Tibial artery (tissue), 4 donors: ENCODE results near the gene POP7.

Experiments used
- DNase-seq, 2 donors: peaks; one replicate each; pipeline ENCODE4 v3.0.0-alpha.2; 2019
- H3K27ac ChIP-seq, 2 donors: fragments of 200-600 bp; sonication (generic) in 1 of 2; 1 replicate in 1 of 2; 2 replicates in 1 of 2; pipeline ENCODE4 v1.5.1; 2018 to 2019; ENCODE audit warnings: mild to moderate bottlenecking in 1 of 2
- H3K27me3 ChIP-seq, 2 donors: fragments of 200-600 bp; sonication (generic) in 1 of 2; one replicate each; pipeline versions ENCODE4 v1.5.1 to v1.6.0; 2016 to 2019
- H3K36me3 ChIP-seq, 3 donors: fragments of 200-600 bp; sonication (generic) in 2 of 3; one replicate each; pipeline ENCODE4 v1.5.1; 2016 to 2019; ENCODE audit warnings: mild to moderate bottlenecking in 2 of 3
- H3K4me1 ChIP-seq, 4 donors: fragments of 200-600 bp; sonication (generic) in 2 of 4; 1 replicate in 3 of 4; 2 replicates in 1 of 4; pipeline ENCODE4 v1.5.1; 2016 to 2019
- H3K4me3 ChIP-seq, 2 donors: fragments of 200-600 bp; sonication (generic) in 1 of 2; 1 replicate in 1 of 2; 2 replicates in 1 of 2; pipeline ENCODE4 v1.5.1; 2018 to 2019; ENCODE audit warnings: mild to moderate bottlenecking in 2 of 2
- H3K9me3 ChIP-seq, 3 donors: fragments of 200-600 bp; sonication (generic) in 1 of 3; one replicate each; pipeline ENCODE4 v1.5.1; 2016 to 2019
- CTCF ChIP-seq, 2 experiments: fragments of 200-600 bp in 1 of 2; fragments of 450-650 bp in 1 of 2; IDR thresholded peaks; one replicate each; pipeline ENCODE4 v1.5.1; 2017 to 2019; ENCODE audit warnings: antibody characterized with exemption in 2 of 2, mild to moderate bottlenecking in 1 of 2, moderate library complexity in 1 of 2
- intact Hi-C: fragments of 100-400 bp; cut with DNase I; formaldehyde crosslinking; loops from one replicate; pipeline ENCODE4 v1.15.0; 2023; ENCODE audit warnings: low total_unique reads

The POP7 gene

GRCh38 chr7:100687261-100687660, 18.7 kb upstream of the POP7 start:
- H3K27ac ChIP-seq: no peak overlapping the region
- H3K27me3 ChIP-seq: no peaks in the 10 kb centered on the region
- H3K4me3 ChIP-seq: no peak overlapping the region
- TF ChIP-seq CTCF (IDR thresholded peaks at IDR 0.05): no peak
- H3K4me1 ChIP-seq: peaks cover 0 to 51% (median 35%) of the 10 kb centered on the region in 4 donors
- intact Hi-C loops: no loop called here
- no peak for DNase-seq
- H3K9me3 ChIP-seq: no peaks in the 10 kb centered on the region
- H3K36me3 ChIP-seq: peaks cover 59 to 74% (median 73%) of the 10 kb centered on the region in 3 donors

DNA sequence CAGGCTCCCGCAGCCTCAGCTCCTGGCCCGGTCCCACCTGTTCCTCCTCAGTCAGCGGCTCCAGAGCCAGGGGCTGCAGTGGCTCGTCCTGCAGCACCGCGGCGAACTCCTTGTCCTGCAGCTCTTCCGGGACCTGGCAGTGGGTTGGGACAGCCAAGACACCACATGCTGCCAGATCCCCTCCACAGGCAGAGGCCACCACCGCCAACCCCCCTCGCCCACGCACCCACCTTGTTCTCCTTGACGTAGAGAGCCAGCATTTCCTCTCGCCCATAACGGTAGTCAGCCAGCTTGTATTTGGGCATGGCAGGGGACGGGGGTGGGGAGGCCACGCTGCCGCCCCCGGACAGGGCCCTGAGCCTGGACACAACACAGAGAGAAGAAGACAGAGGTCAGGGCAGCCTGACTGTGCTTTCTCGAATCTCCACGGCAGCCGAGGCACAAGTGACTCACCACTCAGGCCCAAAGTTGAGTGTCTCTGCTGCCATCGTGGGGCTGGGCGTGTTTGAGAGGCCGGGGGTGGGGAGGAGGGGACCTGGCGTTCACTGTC, 18.1 kb upstream of the POP7 start:
- DNase-seq: no peak
- no peaks in the 10 kb centered on the region for H3K27me3 ChIP-seq
- intact Hi-C loops: no loop called here
- peaks cover 53 to 68% (median 68%) of the 10 kb centered on the region in 3 donors for H3K36me3 ChIP-seq
- H3K27ac ChIP-seq: no peak overlapping the region
- TF ChIP-seq CTCF (IDR thresholded peaks at IDR 0.05): no peak
- peaks cover 0 to 57% (median 40%) of the 10 kb centered on the region in 4 donors for H3K4me1 ChIP-seq
- H3K4me3 ChIP-seq: no peak overlapping the region
- H3K9me3 ChIP-seq: no peaks in the 10 kb centered on the region

DNA sequence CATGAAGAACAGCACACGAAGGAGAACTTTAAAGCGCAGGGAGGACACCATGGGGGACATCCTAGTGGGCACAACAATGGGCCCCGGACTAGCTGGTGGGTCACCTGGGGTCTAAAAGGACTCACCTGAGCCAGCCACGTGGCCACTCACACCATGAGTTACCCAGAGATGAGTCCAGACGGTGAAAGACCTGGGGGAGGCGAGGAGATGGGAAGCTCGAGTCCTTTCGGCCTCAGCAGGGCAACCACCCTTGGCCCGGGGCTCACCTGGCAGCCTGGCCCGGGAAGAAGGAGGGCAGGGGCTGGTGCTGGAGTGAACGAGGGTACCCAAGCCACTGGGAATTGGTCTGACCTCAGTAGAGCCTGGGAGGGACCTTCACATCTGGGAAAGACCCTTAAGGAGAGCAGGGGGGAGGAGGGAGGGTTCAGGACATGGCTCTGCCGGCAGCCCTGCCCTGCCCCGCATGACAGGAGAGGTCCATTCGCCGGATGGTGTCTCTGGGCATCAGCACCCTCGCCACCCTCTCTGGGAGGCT, 17.5 kb upstream of the POP7 start:
- H3K27me3 ChIP-seq: no peaks in the 10 kb centered on the region
- intact Hi-C loops: no loop called here
- no peak overlapping the region for H3K27ac ChIP-seq
- peaks cover 47 to 62% (median 62%) of the 10 kb centered on the region in 3 donors for H3K36me3 ChIP-seq
- H3K4me1 ChIP-seq: peaks cover 0 to 60% (median 43%) of the 10 kb centered on the region in 4 donors
- no peak for DNase-seq
- no peak overlapping the region for H3K4me3 ChIP-seq
- H3K9me3 ChIP-seq: no peaks in the 10 kb centered on the region
- TF ChIP-seq CTCF (IDR thresholded peaks at IDR 0.05): no peak

GRCh38 chr7:100689230-100690135, 16.4 kb upstream of the POP7 start:
- H3K36me3 ChIP-seq: peaks cover 36 to 51% (median 51%) of the 10 kb centered on the region in 3 donors
- H3K27me3 ChIP-seq: no peaks in the 10 kb centered on the region
- intact Hi-C loops: loop anchor here (5.0 kb wide), 2 partner anchors 127 to 207 kb away; partner anchors contain the start of gene NYAP1
- TF ChIP-seq CTCF (IDR thresholded peaks at IDR 0.05): no peak
- DNase-seq: no peak
- H3K4me1 ChIP-seq: peaks cover 0 to 60% (median 43%) of the 10 kb centered on the region in 4 donors
- no peak overlapping the region for H3K4me3 ChIP-seq
- H3K27ac ChIP-seq: no peak overlapping the region
- H3K9me3 ChIP-seq: no peaks in the 10 kb centered on the region

GRCh38 chr7:100691676-100692577, 14.0 kb upstream of the POP7 start:
- Histone ChIP-seq H3K4me3 (peak overlapping the region; percentile 82 to 97), H3K27me3 (no peaks in the 10 kb centered on the region), H3K36me3 (peaks cover 13 to 27% (median 27%) of the 10 kb centered on the region in 3 donors), H3K9me3 (no peaks in the 10 kb centered on the region), H3K4me1 (peaks cover 0 to 60% (median 46%) of the 10 kb centered on the region in 4 donors), H3K27ac (peak overlapping the region; percentile 37 to 79)
- peak; percentile 75 to 87 for DNase-seq
- intact Hi-C loops: loop anchor here (5.0 kb wide), 2 partner anchors 130 to 210 kb away; partner anchors contain the start of gene NYAP1
- peak; percentile 86 to 87 for TF ChIP-seq CTCF (IDR thresholded peaks at IDR 0.05)
